GOT3 (cell line): ENCODE results near the gene PRKRA.
"Not testable (repeated sequence)": the region's sequence is repeated elsewhere in the genome, so short reads cannot be mapped to it uniquely, and the experiment has no call there.

ENCODE experiments used
- DNase-seq: peaks from one replicate; lab custom pipeline; 2025; ENCODE audit warnings: mixed read lengths; lab: John Stamatoyannopoulos, UW

The PRKRA gene

GRCh38 chr2:178457390-178457886, 6.5 kb upstream of the PRKRA start:
- DNase-seq, result no peak

DNA sequence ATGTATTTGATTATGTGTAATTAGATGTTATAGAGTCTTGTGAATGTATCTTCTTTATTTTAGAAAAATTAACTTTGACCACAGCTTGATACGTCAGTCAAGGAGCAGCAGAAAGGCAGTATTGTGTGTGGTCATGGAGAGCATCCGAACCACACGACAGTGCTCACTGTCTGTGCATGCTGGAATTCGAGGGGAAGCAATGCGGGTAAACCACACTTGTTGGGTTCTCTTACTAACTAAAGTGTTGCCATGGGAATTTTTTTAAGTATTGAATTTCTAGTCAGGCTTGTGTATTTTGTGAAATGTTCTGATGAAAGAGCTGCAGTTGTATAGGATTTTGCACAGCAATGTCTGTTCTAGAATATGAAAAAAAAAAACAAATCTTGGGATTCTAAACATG, 5.0 kb upstream of the PRKRA start:
- no peak for DNase-seq

DNA sequence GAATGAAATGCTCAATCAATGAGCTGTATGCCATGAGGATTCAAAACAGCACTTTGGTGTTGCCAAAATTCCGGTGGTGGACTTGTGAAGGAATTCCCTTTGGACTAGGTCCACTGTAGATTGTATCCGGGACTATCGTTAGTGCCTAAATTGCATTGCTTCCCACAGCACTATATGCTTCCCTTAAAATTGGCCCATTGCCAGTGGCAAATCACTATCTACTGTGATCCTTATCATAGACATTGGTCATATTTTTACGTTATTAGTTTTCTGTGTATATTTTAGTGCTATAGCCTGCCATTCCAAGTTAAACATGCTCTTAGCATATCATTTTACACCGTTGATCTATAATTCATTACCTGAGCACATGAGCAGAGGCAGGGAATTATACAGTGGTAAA, 1.9 kb upstream of the PRKRA start:
- DNase-seq, result no peak

DNA sequence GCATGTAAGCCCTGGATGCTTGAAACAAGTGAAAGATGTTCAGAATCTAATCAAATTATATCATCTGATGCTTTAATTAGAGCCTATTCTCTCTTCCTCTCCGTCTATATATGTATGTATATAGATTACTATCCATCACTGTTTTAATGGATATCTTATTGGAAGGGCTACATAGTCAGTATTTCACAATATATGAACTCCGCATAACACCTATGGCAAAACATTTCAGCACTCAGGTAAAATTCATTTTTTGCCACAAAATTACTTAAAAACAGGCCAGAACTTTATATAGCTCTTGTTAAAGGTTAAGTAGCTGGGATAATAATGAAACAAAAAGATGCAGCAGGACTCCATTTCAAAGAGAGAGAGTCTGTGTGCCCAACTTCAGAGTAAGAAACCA, 1.4 kb upstream of the PRKRA start:
- no peak for DNase-seq

GRCh38 chr2:178450524-178450773, 526 bp downstream of the PRKRA start:
- DNase-seq, result no peak

GRCh38 chr2:178449700-178450523, 1.1 kb downstream of the PRKRA start:
- no peak for DNase-seq

- no peak for DNase-seq
These were observed 1.9 kb downstream of the PRKRA start for GRCh38 chr2:178448968-178449661.

GRCh38 chr2:178441426-178441825, 9.5 kb downstream of the PRKRA start:
- DNase-seq, result no peak

DNA sequence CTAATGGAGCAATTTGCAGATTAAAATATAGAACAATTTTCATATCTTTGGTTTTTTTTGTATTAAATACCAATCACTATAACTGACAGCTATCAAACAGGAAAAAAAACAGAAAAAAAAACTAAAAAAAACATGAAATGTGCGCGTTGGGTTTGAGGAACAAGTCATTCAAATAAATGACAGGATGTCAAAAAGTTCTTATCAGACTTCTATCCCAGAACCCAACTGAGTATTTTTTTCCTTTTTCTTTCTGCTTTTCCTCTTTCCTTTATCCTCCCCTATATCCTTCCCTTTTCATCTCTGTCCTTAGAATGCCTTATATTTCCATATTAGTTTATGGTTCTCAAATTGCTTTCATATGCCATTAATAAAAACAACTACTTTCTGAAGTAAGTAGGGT, 14.3 kb downstream of the PRKRA start:
- DNase-seq, result no peak

DNA sequence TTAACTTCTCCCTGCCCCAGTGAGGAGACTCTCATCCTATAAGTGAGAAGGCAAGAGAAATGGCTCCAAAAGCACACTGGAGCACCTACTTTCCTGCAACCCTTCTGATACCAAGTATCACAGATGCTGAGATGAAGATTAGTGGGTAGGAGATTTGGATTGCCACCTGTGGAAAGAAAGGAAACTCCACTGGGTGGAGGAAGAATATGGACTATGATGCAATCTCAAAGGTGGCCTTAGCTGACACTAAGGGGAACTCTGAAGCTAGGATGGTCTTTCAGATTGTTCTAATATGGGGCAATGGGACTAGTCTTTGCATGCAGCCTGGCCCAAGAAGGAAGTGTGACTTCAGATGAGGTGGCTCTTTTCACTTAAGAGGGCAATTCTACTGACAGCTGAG, 21.6 kb downstream of the PRKRA start:
- no peak for DNase-seq

GRCh38 chr2:178428396-178428806, 22.6 kb downstream of the PRKRA start:
- no peak for DNase-seq

- DNase-seq, result no peak
These were observed 23.5 kb downstream of the PRKRA start for GRCh38 chr2:178427458-178427857.

DNA sequence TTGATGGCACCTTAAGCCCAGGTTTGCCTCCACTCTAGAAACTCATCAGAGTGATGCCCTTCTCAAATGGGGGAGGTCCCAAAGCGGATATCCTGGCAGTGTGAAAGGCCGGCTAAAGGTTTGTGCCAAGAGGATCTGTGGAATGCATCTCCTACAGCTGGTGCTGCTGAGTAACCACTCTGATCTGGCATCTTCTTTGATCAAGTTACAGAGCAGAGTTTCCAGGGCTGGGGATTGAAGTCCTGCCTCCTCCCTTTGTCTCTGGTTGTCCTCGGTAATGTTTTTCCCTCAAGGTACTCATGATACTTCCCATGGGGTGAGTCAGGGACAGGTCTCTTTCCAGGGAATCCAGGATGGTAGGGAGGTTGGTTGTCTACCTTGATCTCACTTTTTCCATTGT, 24.6 kb downstream of the PRKRA start:
- DNase-seq, result no peak

- no peak for DNase-seq
These were observed 25.6 kb downstream of the PRKRA start for GRCh38 chr2:178425255-178425827.

- DNase-seq, result not testable (repeated sequence)
These were observed 27.2 kb downstream of the PRKRA start for GRCh38 chr2:178423746-178424145.

DNA sequence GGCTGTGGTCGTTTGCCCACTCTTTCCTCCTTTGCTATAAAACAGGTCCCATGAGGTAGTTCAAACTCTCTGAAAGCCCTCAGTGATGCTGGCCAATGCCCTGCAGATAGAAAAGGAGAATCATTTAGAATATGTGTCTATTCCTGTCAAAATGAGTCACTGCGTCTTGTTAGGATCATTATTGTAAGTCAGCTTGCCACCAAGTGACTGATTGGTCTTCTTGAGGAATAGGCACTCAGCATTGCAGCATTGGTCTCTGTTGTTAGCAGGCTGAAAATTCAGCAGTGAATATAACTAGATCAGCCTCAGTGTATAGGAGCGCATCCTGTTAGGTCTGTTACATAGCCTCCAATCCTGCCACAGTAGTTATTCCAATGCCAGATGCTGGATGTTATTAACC, 28.9 kb downstream of the PRKRA start:
- no peak for DNase-seq

GRCh38 chr2:178420463-178420999, 30.4 kb downstream of the PRKRA start:
- no peak for DNase-seq

DNA sequence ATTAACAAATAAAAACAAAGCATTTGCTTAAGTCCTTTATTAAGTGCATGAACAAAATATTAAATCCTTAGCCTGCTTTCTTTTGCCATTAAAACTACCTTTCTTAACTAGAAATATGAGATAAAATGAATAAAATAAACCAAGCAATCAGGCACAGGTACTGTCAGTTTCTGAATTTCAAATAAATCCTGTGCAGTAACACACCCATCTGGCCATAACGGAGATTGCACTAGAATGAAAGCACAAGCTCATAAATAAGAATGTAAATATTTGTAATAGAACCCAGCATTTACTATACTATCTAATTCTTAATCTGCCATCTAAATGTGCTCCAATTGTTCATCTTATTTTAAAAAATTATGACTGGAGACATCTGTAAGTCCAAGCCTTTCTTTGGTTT, 31.9 kb downstream of the PRKRA start:
- DNase-seq, result no peak

DNA sequence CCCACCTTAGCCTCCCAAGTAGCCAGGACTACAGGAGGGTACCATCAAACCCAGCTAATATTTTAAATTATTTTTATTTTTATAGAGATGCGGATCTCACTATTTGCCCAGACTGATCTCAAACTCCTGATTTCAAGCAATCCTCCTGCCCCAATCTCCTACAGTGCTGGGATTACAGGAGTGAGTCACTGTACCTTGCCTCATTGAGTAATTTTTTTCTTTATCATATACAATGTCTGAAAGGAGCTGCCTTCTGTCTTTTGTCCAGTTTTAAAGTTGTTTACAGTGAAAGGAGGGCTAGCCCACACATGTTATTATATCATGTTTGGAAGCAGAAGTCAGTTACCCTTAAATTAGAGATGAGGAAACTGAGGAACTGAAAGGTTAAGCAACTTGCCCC, 32.5 kb downstream of the PRKRA start:
- DNase-seq, result no peak

GRCh38 chr2:178417916-178418315, 33.1 kb downstream of the PRKRA start:
- DNase-seq, result no peak

- no peak for DNase-seq
These were observed 35.0 kb downstream of the PRKRA start for GRCh38 chr2:178415979-178416378.

- peak; percentile 65 for DNase-seq
These were observed 36.4 kb downstream of the PRKRA start for GRCh38 chr2:178414266-178415247.
